ENCODE results near the gene MICALL2. TPM values are rescaled to one million over a fixed set of nuclear protein-coding genes. Genes with fewer than 3 reads are reported as not detected.

The MICALL2 gene
- polyA plus RNA-seq, 1 experiment: 11.1 TPM

GRCh38 chr7:1415389-1415990, 43.8 kb downstream of the MICALL2 start:
- Histone ChIP-seq H3K4me3 (ENCODE audit: low read depth, low read length) (no peak overlapping the region), H3K36me3 (ENCODE audit: control insufficient read depth, insufficient read depth, low read length) (no peaks in the 10 kb centered on the region), H3K27me3 (ENCODE audit: control insufficient read depth, insufficient read depth, low read length) (0 out of 2 replicates have a peak, but pooled peaks cover 2% of the 10 kb centered on the region)
- CTCF ChIA-PET: interaction anchor here (0.6 to 0.8 kb wide), 3 partner anchors 7 to 222 kb away, joined by 3 read pairs; no protein-coding TSS in a partner anchor
- TF ChIP-seq, protein P1, sequence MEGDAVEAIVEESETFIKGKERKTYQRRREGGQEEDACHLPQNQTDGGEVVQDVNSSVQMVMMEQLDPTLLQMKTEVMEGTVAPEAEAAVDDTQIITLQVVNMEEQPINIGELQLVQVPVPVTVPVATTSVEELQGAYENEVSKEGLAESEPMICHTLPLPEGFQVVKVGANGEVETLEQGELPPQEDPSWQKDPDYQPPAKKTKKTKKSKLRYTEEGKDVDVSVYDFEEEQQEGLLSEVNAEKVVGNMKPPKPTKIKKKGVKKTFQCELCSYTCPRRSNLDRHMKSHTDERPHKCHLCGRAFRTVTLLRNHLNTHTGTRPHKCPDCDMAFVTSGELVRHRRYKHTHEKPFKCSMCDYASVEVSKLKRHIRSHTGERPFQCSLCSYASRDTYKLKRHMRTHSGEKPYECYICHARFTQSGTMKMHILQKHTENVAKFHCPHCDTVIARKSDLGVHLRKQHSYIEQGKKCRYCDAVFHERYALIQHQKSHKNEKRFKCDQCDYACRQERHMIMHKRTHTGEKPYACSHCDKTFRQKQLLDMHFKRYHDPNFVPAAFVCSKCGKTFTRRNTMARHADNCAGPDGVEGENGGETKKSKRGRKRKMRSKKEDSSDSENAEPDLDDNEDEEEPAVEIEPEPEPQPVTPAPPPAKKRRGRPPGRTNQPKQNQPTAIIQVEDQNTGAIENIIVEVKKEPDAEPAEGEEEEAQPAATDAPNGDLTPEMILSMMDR (IDR thresholded peaks at IDR 0.05; ENCODE audit: insufficient read depth, low read depth, low read length): no peak
- no peak for DNase-seq (ENCODE audit: low read depth)
- POLR2A ChIA-PET: no interaction called here

DNA sequence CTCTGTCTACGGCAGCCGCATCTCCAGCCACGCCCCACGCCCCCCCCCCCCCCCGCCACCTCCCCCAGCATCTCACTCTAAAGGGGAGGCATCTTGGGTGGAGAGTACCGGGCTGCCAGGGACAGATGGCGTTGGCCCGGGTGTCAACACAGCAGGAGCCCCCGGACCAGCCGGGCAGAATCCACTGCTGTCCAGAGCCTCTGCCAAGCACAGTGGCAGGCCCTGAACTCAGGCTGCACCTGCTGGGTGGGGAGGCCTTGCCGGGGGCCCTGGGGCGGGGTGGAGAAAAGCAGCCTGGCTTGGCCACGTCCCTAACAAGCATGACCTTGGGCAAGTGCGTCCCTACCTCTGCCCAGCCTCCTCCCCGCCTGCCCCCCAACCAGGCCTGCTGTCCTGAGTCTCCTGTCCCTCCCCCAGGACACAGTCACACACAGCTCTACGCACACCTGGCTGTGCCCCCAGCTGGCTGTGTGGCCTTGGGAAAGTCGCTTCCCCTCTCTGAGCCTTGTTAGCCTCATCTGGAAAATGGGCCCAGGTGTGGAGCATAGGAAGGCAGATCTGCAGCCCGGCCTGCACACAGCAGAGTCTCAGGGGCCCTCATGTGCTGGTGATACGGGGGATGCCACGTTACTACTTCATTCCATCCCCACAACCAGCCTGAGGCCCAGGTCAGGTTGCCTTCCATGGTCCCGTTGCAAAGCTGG, 45.2 kb downstream of the MICALL2 start:
- ChIA-PET CTCF (interaction anchor here (1.1 to 2.6 kb wide), 5 partner anchors 8 to 220 kb away, joined by 4 to 12 read pairs (median 11); no protein-coding TSS in a partner anchor), POLR2A (no interaction called here)
- Histone ChIP-seq H3K36me3 (ENCODE audit: control insufficient read depth, insufficient read depth, low read length) (no peaks in the 10 kb centered on the region), H3K4me3 (ENCODE audit: low read depth, low read length) (no peak overlapping the region), H3K27me3 (ENCODE audit: control insufficient read depth, insufficient read depth, low read length) (0 out of 2 replicates have a peak, but pooled peaks cover 2% of the 10 kb centered on the region)
- TF ChIP-seq, protein P1 (IDR thresholded peaks at IDR 0.05; ENCODE audit: insufficient read depth, low read depth, low read length): no peak
- DNase-seq (ENCODE audit: low read depth): no peak

DNA sequence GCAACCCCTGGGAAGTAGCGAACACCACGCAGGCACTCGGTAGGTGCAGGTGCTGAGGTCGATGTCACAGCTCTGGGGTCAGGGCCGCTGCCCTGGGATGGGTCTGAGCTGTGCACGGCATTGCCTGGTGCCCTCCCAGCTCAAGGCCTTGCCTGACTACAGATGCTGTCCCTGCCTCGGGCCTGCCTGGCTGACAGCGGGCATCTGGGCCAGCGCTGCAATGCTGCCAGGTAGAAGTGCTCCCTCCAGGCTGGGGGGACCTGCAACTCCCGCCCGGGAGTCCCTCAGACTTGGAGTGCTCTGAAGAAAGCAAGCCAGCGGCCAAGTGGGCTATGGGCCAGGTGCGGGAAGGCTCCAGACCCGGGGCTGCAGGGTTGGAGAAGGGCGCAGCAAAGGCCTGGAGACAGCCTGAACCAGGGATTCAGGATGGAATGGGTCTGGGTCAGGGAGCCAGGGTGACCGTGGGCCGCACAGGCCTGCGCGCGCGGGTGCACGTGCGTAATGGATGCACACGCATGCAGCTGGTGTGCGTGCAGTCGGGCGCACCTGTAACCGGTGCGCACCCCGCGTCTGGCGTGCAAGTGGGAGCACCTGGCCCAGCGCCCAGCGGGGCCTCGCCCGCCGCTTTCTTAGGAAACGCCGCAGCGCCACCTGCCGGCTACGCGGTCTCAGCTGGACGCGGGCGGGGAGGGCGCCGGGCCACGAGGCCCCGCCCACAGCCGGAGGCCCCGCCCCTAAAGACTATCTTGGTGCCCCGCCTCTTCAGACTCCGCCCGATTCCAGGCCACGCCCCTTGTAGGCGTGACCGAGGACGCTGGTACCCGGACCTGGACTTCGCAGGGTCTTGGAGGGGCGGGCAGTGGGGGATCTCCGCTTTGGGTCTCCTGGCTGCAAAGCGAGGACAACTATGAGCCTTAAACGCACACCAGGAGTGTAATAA, 46.7 kb downstream of the MICALL2 start:
- ChIA-PET CTCF (interaction anchor here (0.7 to 2.6 kb wide), 15 partner anchors 9 to 226 kb away, joined by 3 to 12 read pairs (median 4); no protein-coding TSS in a partner anchor), POLR2A (interaction anchor here (0.6 kb wide), 1 partner anchor 174 kb away, joined by 3 read pairs; no protein-coding TSS in a partner anchor)
- H3K36me3 ChIP-seq (ENCODE audit: control insufficient read depth, insufficient read depth, low read length): no peaks in the 10 kb centered on the region
- no peak for DNase-seq (ENCODE audit: low read depth)
- TF ChIP-seq, protein P1 (IDR thresholded peaks at IDR 0.05; ENCODE audit: insufficient read depth, low read depth, low read length): peak; percentile 49
- no peak overlapping the region for H3K4me3 ChIP-seq (ENCODE audit: low read depth, low read length)
- peaks cover 4% of the 10 kb centered on the region for H3K27me3 ChIP-seq (ENCODE audit: control insufficient read depth, insufficient read depth, low read length)

DNA sequence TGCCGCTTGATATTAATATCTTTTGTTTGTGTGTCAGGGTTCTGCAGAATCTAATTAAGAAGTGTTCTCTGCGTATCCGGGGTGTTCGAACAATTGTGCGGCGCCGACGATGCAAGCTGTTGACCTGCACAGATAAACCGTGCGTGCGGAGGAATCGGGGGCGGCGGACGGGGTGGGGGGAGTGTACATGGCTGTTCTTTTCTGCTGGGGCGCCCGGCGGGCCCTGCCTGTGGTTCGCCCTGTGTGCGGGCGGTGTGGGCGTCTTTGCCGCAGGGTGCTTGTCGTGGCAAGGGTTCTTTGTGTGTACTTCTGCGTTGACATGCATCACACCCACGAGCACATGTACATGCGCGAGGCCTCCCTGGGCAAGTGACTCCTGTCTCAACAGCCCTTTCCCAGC, 47.9 kb downstream of the MICALL2 start:
- DNase-seq (ENCODE audit: low read depth): no peak
- POLR2A ChIA-PET: no interaction called here
- no peak overlapping the region for H3K4me3 ChIP-seq (ENCODE audit: low read depth, low read length)
- H3K36me3 ChIP-seq (ENCODE audit: control insufficient read depth, insufficient read depth, low read length): no peaks in the 10 kb centered on the region
- peaks cover 9% of the 10 kb centered on the region for H3K27me3 ChIP-seq (ENCODE audit: control insufficient read depth, insufficient read depth, low read length)
- TF ChIP-seq, protein P1 (IDR thresholded peaks at IDR 0.05; ENCODE audit: insufficient read depth, low read depth, low read length): no peak
- CTCF ChIA-PET: interaction anchor here (1.5 to 2.6 kb wide), 3 partner anchors 21 to 185 kb away, joined by 4 to 11 read pairs (median 6); no protein-coding TSS in a partner anchor
